A549 (cell line): ENCODE measurements around the gene KRT79.

Source experiments
- BCL3 ChIP-seq: fragments of >200 bp; sonication (Bioruptor Twin); formaldehyde crosslinking; IDR thresholded peaks from 3 replicates; pipeline ENCODE4 v1.6.1; 2016
- EP300 ChIP-seq, 2 experiments: fragments of >200 bp; sonication (Bioruptor Twin); formaldehyde crosslinking; IDR thresholded peaks; 2 replicates in 1 of 2; 3 replicates in 1 of 2; pipeline ENCODE4 v1.6.1; 2016 to 2017
- ESRRA ChIP-seq: fragments of 150-350 bp; IDR thresholded peaks from 2 replicates; pipeline ENCODE4 v1.6.1; 2014; ENCODE audit warnings: mild to moderate bottlenecking, low read length, borderline replicate concordance
- MAZ ChIP-seq: fragments of 150-350 bp; IDR thresholded peaks from 2 replicates; pipeline ENCODE4 v1.6.1; 2014; ENCODE audit warnings: antibody characterized with exemption, low read depth, low read length, borderline replicate concordance
- NFE2L2 ChIP-seq: fragments of 150-350 bp; conservative IDR thresholded peaks from 2 replicates; pipeline ENCODE4 v1.6.1; 2014; ENCODE audit warnings: low read length
- NR3C1 ChIP-seq: fragments of >200 bp; sonication (Bioruptor Twin); formaldehyde crosslinking; IDR thresholded peaks from 3 replicates; pipeline ENCODE4 v1.6.1; 2017
- RFX5 ChIP-seq: fragments of 450-650 bp; IDR thresholded peaks from 2 replicates; pipeline ENCODE4 v1.7.1; 2014; ENCODE audit warnings: antibody characterized with exemption, mild to moderate bottlenecking, moderate library complexity
- SREBF2 ChIP-seq: fragments of 450-650 bp; IDR thresholded peaks from 2 replicates; pipeline ENCODE4 v1.6.1; 2014; ENCODE audit warnings: mild to moderate bottlenecking, moderate library complexity
- ZC3H11A ChIP-seq: fragments of 450-650 bp; IDR thresholded peaks from 2 replicates; pipeline ENCODE4 v1.6.1; 2014; ENCODE audit warnings: antibody characterized with exemption, mild to moderate bottlenecking
- ZFP36 ChIP-seq: fragments of 450-650 bp; IDR thresholded peaks from 2 replicates; pipeline ENCODE4 v1.6.1; 2014; ENCODE audit warnings: borderline replicate concordance; ENCODE audit not compliant: partially characterized antibody
- TF ChIP-seq, protein P1 (sequence below): fragments of >200 bp; sonication (Bioruptor Twin); formaldehyde crosslinking; IDR thresholded peaks from 3 replicates; pipeline ENCODE4 v1.5.1; 2016
- TF ChIP-seq, protein P2 (sequence below): IDR thresholded peaks from 2 replicates; pipeline ENCODE4 v1.6.1; 2012
- TF ChIP-seq, protein P3 (sequence below): fragments of 200-600 bp; sonication (generic); IDR thresholded peaks from 2 replicates; pipeline ENCODE4 v1.6.1; 2016; ENCODE audit warnings: antibody characterized with exemption, mild to moderate bottlenecking, moderate library complexity
- TF ChIP-seq, protein P4 (sequence below): fragments of 450-650 bp; IDR thresholded peaks from 2 replicates; pipeline ENCODE4 v1.6.1; 2014; ENCODE audit warnings: antibody characterized with exemption

GRCh38 chr12:52774629-52775250, 59.4 kb downstream of the KRT79 start:
- TF ChIP-seq, protein P1, sequence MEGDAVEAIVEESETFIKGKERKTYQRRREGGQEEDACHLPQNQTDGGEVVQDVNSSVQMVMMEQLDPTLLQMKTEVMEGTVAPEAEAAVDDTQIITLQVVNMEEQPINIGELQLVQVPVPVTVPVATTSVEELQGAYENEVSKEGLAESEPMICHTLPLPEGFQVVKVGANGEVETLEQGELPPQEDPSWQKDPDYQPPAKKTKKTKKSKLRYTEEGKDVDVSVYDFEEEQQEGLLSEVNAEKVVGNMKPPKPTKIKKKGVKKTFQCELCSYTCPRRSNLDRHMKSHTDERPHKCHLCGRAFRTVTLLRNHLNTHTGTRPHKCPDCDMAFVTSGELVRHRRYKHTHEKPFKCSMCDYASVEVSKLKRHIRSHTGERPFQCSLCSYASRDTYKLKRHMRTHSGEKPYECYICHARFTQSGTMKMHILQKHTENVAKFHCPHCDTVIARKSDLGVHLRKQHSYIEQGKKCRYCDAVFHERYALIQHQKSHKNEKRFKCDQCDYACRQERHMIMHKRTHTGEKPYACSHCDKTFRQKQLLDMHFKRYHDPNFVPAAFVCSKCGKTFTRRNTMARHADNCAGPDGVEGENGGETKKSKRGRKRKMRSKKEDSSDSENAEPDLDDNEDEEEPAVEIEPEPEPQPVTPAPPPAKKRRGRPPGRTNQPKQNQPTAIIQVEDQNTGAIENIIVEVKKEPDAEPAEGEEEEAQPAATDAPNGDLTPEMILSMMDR: no peak
- TF ChIP-seq, protein P2, sequence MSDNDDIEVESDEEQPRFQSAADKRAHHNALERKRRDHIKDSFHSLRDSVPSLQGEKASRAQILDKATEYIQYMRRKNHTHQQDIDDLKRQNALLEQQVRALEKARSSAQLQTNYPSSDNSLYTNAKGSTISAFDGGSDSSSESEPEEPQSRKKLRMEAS: no peak
- TF ChIP-seq BCL3: no peak
- TF ChIP-seq ZC3H11A: no peak
- no peak for TF ChIP-seq EP300 (IDR thresholded peaks at IDR 0.05)
- TF ChIP-seq RFX5: no peak
- no peak for TF ChIP-seq ZFP36
- TF ChIP-seq NR3C1: no peak
- no peak for TF ChIP-seq MAZ
- no peak for TF ChIP-seq ESRRA
- no peak for TF ChIP-seq NFE2L2
- TF ChIP-seq, protein P3, sequence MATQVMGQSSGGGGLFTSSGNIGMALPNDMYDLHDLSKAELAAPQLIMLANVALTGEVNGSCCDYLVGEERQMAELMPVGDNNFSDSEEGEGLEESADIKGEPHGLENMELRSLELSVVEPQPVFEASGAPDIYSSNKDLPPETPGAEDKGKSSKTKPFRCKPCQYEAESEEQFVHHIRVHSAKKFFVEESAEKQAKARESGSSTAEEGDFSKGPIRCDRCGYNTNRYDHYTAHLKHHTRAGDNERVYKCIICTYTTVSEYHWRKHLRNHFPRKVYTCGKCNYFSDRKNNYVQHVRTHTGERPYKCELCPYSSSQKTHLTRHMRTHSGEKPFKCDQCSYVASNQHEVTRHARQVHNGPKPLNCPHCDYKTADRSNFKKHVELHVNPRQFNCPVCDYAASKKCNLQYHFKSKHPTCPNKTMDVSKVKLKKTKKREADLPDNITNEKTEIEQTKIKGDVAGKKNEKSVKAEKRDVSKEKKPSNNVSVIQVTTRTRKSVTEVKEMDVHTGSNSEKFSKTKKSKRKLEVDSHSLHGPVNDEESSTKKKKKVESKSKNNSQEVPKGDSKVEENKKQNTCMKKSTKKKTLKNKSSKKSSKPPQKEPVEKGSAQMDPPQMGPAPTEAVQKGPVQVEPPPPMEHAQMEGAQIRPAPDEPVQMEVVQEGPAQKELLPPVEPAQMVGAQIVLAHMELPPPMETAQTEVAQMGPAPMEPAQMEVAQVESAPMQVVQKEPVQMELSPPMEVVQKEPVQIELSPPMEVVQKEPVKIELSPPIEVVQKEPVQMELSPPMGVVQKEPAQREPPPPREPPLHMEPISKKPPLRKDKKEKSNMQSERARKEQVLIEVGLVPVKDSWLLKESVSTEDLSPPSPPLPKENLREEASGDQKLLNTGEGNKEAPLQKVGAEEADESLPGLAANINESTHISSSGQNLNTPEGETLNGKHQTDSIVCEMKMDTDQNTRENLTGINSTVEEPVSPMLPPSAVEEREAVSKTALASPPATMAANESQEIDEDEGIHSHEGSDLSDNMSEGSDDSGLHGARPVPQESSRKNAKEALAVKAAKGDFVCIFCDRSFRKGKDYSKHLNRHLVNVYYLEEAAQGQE: no peak
- TF ChIP-seq SREBF2: no peak
- TF ChIP-seq, protein P4, sequence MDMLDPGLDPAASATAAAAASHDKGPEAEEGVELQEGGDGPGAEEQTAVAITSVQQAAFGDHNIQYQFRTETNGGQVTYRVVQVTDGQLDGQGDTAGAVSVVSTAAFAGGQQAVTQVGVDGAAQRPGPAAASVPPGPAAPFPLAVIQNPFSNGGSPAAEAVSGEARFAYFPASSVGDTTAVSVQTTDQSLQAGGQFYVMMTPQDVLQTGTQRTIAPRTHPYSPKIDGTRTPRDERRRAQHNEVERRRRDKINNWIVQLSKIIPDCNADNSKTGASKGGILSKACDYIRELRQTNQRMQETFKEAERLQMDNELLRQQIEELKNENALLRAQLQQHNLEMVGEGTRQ: no peak
